Measurements from ENCODE around the gene SRMS.

Gene SRMS

DNA sequence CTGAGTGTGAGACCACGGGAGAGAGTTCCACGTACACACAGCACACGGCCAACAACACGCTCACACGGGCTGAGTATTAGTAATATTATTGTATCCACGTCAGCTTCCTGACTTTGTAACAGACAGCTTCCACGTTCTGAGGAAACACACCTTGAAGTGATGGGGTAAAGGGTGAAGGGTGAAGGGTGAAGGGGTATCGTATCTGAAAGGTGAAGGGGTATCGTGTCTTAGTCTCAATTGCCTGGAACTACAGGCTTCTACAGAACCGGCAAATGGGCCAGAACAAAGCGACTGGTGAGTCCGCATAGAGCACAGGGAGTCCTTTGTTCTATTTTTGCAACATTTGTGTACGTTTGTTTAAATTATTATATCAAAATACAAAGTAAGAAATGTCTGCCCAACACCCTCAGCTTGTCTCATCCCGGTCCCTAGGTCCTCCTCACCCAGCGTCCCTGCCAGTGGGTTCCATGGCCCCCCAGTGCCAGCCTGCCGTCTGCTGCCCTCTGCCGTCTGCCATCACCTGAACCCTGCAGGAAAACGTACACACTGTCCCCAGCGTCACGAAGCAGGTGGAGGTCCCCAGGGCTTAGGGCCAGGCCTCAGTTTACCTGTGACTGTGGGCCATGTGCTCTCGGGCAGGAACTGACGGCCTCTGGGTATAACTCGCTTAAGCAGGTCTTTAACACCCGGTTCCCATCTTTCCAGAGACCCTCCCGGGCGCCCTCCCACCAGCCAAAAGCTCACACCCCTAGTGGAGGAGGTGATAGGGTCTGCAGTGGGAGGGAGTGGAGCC is 30.9 kb upstream of the SRMS start:
- TF ChIP-seq, protein P1, sequence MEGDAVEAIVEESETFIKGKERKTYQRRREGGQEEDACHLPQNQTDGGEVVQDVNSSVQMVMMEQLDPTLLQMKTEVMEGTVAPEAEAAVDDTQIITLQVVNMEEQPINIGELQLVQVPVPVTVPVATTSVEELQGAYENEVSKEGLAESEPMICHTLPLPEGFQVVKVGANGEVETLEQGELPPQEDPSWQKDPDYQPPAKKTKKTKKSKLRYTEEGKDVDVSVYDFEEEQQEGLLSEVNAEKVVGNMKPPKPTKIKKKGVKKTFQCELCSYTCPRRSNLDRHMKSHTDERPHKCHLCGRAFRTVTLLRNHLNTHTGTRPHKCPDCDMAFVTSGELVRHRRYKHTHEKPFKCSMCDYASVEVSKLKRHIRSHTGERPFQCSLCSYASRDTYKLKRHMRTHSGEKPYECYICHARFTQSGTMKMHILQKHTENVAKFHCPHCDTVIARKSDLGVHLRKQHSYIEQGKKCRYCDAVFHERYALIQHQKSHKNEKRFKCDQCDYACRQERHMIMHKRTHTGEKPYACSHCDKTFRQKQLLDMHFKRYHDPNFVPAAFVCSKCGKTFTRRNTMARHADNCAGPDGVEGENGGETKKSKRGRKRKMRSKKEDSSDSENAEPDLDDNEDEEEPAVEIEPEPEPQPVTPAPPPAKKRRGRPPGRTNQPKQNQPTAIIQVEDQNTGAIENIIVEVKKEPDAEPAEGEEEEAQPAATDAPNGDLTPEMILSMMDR (IDR thresholded peaks at IDR 0.05; ENCODE audit: low read length, missing control alignments), result no peak
- no peak for DNase-seq (ENCODE audit: low read depth)
- H3K4me3 ChIP-seq (replicated peaks; ENCODE audit: low read depth, low read length), result no peak overlapping the region

DNA sequence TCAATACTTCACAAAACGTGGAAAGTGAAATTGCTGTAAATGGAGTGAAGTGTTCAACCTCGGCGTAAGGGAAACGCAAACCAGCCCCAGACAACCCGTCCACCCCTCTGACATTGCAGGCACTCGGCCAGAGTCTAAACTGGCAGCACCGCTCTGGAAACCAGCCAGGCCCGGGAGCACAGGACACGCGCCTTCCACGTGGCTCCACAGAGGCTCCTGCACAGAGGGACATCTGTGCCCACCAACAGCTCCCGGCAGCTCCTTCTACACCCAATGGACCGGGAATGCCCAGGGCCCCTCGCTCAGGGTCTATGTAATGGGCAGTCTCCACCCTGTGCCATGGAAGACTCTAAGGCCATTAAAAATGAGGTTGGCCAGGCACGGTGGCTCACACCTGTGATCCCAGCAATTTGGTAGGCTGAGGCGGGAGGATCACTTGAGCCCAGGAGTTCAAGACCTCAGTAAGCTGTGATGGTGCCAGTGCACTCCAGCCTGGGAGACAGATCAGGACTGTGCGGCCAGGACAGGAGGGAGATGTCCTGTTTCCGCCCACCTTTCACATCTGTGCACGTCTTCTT is 29.9 kb upstream of the SRMS start:
- TF ChIP-seq, protein P1 (IDR thresholded peaks at IDR 0.05; ENCODE audit: low read length, missing control alignments), result no peak
- no peak overlapping the region for H3K4me3 ChIP-seq (replicated peaks; ENCODE audit: low read depth, low read length)
- no peak for DNase-seq (ENCODE audit: low read depth)

DNA sequence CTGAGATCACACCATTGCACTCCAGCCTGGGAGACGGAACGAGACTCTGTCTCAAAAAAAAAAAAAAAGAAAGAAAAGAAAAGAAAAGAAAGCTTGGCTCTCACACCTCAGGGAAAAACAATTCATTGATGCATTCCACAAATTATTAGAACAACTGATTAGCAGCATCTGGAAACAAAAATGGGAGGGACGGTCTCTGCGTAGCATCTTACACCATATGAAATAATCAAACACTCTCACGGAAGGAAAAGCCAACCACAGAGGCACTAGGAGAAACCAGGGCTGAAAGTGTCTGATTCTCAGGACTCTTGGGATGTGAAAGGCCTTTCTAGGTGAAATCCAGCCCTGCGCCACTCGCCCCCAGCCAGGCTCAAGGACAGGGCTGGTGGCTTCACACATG is 28.8 kb upstream of the SRMS start:
- no peak for DNase-seq (ENCODE audit: low read depth)
- no peak overlapping the region for H3K4me3 ChIP-seq (replicated peaks; ENCODE audit: low read depth, low read length)
- TF ChIP-seq, protein P1 (IDR thresholded peaks at IDR 0.05; ENCODE audit: low read length, missing control alignments), result no peak

DNA sequence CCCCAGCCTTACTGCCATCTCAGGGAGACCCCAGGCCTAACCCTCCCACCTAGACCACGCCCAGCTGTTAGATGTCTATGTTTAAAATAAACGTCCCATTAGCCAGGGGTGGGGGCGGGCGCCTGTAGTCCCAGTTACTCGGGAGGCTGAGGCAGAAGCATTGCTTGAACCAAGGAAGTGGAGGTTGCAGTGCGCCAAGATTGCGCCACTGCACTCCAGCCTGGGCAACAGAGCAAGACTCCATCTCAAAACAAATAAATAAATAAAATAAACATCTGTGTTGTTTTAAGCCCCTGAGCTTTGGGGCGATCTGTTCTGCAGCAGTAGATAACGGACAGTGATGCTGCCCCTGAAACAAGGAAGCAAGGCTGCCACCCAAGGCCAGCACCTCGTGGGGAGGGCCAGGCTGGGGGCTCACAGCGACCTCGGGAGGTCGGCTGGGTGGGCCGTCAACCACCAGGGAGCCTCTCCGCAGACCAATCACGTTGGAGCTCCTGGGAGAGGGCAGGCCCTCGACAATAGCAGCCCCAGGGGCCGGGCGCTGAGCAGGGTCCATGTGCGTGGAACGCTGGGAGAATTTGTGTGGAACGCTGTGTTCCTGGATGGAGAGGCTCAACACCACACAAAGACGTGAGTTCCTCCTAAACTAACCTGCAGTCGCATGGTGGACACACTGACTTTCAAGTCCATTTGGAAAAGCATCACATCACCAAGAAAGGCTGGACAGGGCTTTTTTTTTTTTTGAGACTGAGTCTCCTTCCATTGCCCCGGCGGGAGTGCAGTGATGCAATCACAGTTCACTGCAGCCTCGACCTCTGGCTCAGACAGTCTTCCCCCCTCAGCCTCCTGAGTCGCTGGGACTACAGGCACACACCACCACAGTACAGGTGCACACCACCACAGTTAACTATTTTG is 27.5 kb upstream of the SRMS start:
- DNase-seq (ENCODE audit: low read depth), result peak; percentile 19
- TF ChIP-seq, protein P1 (IDR thresholded peaks at IDR 0.05; ENCODE audit: low read length, missing control alignments), result no peak
- no peak overlapping the region for H3K4me3 ChIP-seq (replicated peaks; ENCODE audit: low read depth, low read length)

DNA sequence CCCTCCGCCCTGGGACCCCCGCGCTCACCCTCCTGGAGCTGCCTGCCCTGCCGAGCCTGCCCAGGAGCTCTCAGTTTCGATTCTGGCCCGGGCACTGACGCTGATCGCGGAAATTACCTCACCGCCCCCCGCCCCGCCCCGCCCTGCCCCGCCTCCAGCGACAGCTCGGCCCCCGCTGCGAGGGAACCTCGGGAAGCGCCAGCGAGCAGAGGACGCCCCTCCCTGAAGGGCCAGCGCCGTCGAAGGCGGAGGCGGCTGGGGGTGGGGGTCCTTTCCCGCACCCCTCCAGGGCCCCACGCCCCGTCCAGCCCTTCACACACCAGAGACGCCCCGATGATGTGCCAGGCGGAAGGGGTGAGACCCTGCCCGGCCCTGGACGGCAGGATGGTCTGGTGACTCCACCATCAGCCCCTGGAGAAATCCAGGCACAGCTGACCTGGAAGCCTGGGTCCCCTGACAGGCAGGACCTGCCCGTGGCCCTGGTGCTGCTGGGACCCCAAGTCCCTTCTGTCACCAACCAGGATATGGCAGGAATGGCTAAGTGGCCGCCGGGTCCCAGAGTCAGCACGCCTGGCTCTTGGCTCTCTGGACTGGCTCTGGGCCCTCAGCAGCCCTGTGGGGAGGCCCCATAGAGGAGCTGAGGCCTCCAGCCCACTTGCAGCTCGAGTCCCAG is 26.7 kb upstream of the SRMS start, which contains the start of gene HELZ2:
HELZ2 (minus strand) TSS at position 84 of the 673 bp plus-strand sequence. CDS start 1,854 bp downstream, outside the sequence.
- peak within 1 kb of the TSS; percentile 81 for H3K4me3 ChIP-seq (replicated peaks; ENCODE audit: low read depth, low read length)
- peak; percentile 50 for DNase-seq (ENCODE audit: low read depth)
- TF ChIP-seq, protein P1 (IDR thresholded peaks at IDR 0.05; ENCODE audit: low read length, missing control alignments), result no peak

DNA sequence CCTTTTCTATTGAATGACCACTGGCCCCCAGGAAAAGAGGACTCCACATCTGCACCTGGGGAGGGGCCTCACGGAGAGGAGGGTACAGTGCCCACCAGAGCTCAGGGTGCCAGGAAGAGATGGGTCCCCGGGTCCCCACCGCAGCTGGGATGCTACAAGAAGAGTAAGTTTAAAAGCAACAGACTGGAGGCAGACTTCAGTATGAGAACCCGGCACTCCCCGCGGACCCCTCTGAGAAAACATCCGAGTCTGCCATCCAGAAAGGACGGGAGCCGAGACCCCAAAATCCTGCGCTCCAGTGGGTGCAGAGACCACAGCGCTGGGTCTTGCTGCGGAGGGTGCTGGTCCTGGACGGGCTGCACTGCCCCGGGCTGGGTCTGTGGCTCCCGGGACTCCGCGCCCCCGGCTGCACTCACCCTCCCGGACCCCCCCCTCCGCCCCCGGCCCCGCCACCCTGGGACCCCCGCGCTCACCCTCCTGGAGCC is 26.1 kb upstream of the SRMS start:
- DNase-seq (ENCODE audit: low read depth), result no peak
- TF ChIP-seq, protein P1 (IDR thresholded peaks at IDR 0.05; ENCODE audit: low read length, missing control alignments), result no peak

More for the DNA sequence above, 26.1 kb upstream of the SRMS start:
- H3K4me3 ChIP-seq (replicated peaks; ENCODE audit: low read depth, low read length), result peak overlapping the region; percentile 81

Measured in fibroblast of pulmonary artery (primary cell).